NCI-H345 treated with DMSO at 0.1 percent for 48 hours (cell line): ENCODE measurements around the gene CCP110.
A peak's percentile ranks its signal among the peaks of the same experiment; 100 is the strongest.
"Not testable (repeated sequence)": the region's sequence is repeated elsewhere in the genome, so short reads cannot be mapped to it uniquely, and the experiment has no call there.

Source experiments
- DNase-seq: peaks from one replicate; lab custom pipeline; 2025; ENCODE audit not compliant: unreplicated experiment; lab: John Stamatoyannopoulos, UW

The CCP110 gene

GRCh38 chr16:19512297-19512696, 11.4 kb upstream of the CCP110 start:
- no peak for DNase-seq

DNA sequence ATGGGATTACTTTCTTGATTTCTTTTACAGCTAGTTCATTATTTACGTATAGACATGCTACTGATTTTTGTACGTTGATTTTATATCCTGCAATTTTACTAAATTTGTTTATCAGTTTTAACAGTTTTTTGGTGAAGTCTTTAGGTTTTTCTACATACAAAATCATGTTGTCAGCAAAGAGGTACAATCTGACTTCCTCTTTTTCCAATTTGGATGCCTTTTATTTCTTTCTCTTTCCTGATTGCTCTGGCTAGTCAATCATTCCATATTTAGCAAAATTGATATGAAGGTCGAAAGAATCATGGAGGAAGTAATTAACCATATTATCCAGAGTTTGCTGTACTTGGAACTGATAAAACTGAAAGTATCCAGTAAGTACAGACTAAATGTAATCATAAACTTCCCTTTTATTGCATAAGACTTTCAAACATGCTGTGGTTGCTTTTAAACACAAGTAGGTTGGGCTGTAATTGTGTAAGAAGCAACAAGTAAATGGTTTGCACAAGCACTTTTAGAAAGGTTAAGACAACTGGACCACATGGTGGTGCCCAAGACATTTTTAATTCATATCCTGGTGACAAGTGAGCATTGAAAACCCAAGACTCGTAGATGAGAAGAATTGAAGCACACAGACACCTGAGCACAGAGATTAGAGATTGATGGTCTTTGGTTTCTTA, 10.2 kb upstream of the CCP110 start:
- no peak for DNase-seq

DNA sequence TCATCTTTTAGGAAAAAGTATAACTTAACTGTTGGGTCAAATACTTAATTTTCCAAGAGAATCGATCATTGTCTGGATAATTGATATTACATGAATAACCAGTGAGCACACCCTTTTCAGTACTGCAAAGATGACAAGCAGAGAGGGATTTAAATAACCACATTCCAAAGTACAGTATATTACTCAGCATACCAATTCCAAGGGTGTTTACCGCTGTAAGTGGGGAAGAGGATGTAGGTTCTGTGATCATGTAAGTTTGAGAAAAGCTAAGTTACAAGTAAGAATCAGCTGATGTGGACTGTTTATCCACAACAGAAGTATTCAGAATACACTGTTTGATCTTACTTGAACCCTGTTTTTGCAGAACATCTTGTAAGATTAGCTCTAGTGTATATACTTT, 8.0 kb upstream of the CCP110 start:
- DNase-seq: no peak

GRCh38 chr16:19517424-19518089, 6.2 kb upstream of the CCP110 start:
- no peak for DNase-seq

GRCh38 chr16:19518388-19518787, 5.4 kb upstream of the CCP110 start:
- DNase-seq: no peak

- DNase-seq: no peak
These were observed 2.8 kb upstream of the CCP110 start for GRCh38 chr16:19520861-19521331.

- peak; percentile 93 for DNase-seq
These were observed 2.0 kb upstream of the CCP110 start, which contains the start of gene GDE1 for GRCh38 chr16:19521471-19522396. Gene GDE1 (minus strand): TSS chr16:19522098. CDS start chr16:19521964, 134 bp downstream.

- DNase-seq: peak; percentile 55
These were observed 1.4 kb upstream of the CCP110 start for GRCh38 chr16:19522397-19522732.

DNA sequence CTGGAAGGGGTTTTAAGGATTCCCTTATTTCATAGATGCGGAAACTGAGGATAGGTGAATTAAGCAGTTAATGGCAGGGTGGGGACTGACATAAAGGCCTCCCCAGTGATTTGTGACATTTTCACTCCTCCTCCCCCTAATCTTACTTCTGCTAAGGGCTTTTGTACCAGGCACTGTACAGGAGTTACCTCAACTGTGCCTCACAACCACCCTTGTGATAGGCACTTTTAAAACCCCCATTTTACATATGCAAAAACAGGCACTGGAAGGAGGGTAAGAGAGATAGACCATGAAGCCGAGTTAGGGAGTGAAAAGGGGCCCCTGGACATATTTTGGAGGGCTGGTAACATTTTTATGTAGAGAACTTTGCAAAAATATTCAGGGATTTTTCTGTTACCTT, 982 bp upstream of the CCP110 start:
- DNase-seq: no peak

DNA sequence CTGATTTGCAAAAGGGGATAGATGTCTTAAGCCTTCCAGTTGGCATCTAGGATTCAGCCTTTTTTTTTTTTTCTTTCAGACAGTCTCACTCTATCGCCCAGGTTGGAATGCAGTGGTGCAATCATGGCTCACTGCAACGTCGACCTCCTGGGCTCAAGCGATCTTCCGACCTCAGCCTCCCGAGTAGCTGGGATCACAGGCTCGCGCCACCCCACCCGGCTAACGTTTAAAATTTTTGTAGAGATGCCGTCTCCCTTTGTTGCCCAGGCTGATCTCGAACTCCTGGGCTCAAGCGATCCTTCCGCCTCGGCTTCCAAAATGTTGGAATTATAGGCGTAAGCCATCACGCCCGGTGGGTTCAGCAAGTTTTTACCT, 571 bp upstream of the CCP110 start:
- no peak for DNase-seq

- no peak for DNase-seq
These were observed 544 bp downstream of the CCP110 start for GRCh38 chr16:19524356-19524615.

DNA sequence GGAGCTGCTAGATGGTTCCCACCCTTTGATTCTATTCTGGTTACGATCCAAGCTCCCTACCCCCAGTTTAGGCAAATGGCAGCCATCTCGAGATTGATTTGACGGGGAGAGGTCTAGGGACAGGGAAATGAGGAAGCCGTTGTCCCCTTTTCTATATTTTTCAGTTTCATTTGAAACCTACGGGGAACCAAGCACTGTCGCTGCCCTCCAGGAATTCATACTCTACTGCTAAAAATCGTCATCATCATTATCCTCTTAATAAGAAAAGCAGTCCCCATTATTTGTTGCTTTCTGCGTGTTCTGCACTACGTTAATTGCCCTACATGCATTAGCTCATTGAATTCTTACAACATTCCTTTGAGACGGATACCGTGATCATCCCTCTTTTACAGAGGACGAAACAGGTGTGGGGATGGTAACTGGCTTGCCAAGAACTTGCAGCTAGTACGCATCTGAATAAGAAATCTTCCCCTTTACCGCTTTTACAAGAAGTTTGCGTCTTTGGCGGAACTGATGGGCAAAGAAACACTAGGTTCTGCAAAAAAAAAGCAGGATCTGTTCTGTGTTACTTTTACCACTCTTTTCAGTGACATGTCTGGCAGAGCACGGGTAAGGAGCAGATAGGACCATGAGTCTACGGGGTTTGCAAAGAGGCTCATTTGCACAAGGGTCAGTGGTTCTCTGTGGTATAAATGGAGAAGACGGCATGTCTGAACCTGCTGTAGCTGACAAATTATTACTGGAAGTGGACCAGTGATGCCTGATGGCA, 1.1 kb downstream of the CCP110 start:
- DNase-seq: no peak

DNA sequence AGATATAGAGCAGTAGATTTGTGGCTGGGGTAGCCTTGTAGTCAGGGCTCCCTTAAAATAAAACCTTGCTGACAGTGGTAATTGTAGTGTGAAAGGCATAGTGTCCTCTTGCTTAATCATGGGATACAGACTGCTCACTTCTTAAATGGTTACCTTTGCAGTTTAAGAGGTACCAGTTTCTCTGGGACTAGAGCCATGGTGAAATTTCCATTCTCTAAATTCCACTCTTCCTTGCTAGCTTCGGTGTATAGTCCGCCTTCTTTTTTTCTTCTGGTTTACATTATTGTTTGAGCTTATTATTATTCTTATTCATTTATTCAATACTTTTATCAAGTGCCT, 1.6 kb downstream of the CCP110 start:
- no peak for DNase-seq

GRCh38 chr16:19527161-19527560, 3.4 kb downstream of the CCP110 start:
- DNase-seq: no peak

DNA sequence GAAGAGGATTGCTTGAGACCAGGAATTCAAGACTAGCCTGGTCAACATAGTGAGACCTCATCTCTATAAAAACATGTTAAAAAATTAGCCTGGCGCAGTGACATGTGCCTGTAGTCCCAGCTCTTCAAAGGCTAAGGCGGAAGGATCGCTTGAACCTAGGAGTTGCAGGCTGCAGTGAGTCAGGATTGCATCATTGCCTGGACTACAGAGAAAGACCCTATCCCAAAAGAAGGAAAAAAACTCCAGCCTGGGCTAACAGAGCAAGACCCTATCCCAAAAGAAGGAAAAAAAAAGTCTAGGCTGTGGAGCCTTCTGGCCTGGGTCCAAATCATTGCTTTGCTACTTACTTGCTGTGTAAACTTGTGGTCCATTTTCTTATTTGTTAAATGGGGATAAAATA, 4.9 kb downstream of the CCP110 start:
- no peak for DNase-seq

DNA sequence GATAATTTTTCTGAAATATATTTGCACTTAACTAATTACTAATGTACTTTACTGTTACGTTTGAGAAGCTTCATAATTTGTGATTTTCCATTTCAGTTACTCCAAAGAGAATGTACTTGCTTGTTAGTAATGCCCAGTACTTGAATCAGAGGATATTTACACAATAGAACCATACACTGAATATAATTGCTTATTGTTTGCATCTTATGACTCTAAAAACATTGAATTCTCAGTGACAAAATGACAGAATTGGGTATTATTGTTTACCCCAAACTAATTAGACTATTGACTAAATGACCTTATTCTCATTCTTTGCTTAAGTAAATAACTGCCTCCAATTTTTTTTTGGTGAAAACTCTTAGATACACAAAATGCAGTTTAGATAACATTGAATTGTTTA, 8.9 kb downstream of the CCP110 start:
- no peak for DNase-seq

- no peak for DNase-seq
These were observed 16.7 kb downstream of the CCP110 start for GRCh38 chr16:19540241-19540970.

GRCh38 chr16:19542138-19542821, 18.5 kb downstream of the CCP110 start:
- DNase-seq: peak; percentile 90

GRCh38 chr16:19543278-19543996, 19.7 kb downstream of the CCP110 start:
- DNase-seq: not testable (repeated sequence)
